HG03139 (cell line): ENCODE measurements around the gene ARVCF.
"Not testable (repeated sequence)": the region's sequence is repeated elsewhere in the genome, so short reads cannot be mapped to it uniquely, and the experiment has no call there.

ENCODE experiments used
- ATAC-seq: cut with Tn5 transposase; IDR thresholded peaks from one replicate; pipeline ENCODE4 v1.9.1; 2021; ENCODE audit not compliant: unreplicated experiment

Gene ARVCF

GRCh38 chr22:19941365-19942082, 75.1 kb downstream of the ARVCF start, which contains the start of the genes COMT and TXNRD2:
COMT (plus strand) TSS chr22:19941772; CDS start chr22:19962527, 20,755 bp downstream.
TXNRD2 (minus strand) TSS chr22:19941818; CDS start chr22:19941803, 15 bp downstream.
- ATAC-seq = no peak

GRCh38 chr22:19940536-19941364, 75.9 kb downstream of the ARVCF start:
- ATAC-seq = no peak

GRCh38 chr22:19937616-19938473, 78.8 kb downstream of the ARVCF start:
- ATAC-seq = no peak

- ATAC-seq = no peak
Observed at GRCh38 chr22:19936513-19936912, 80.1 kb downstream of the ARVCF start.

GRCh38 chr22:19935123-19935718, 81.4 kb downstream of the ARVCF start:
- not testable (repeated sequence) for ATAC-seq

GRCh38 chr22:19933341-19934241, 83.0 kb downstream of the ARVCF start:
- no peak for ATAC-seq

- ATAC-seq = no peak
Observed at GRCh38 chr22:19932367-19933206, 84.0 kb downstream of the ARVCF start.

GRCh38 chr22:19931514-19931913, 85.1 kb downstream of the ARVCF start:
- no peak for ATAC-seq

GRCh38 chr22:19930551-19931486, 85.8 kb downstream of the ARVCF start:
- no peak for ATAC-seq

GRCh38 chr22:19929586-19930550, 86.8 kb downstream of the ARVCF start:
- ATAC-seq = no peak

GRCh38 chr22:19928207-19928606, 88.4 kb downstream of the ARVCF start:
- no peak for ATAC-seq

GRCh38 chr22:19927696-19928095, 88.9 kb downstream of the ARVCF start:
- ATAC-seq = no peak

GRCh38 chr22:19926028-19926427, 90.6 kb downstream of the ARVCF start:
- ATAC-seq = not testable (repeated sequence)

GRCh38 chr22:19923914-19924513, 92.6 kb downstream of the ARVCF start:
- ATAC-seq = no peak

GRCh38 chr22:19921544-19922081, 95.0 kb downstream of the ARVCF start:
- no peak for ATAC-seq
